ENCODE results near the gene TUBA8.
"Not testable (repeated sequence)": the region's sequence is repeated elsewhere in the genome, so short reads cannot be mapped to it uniquely, and the experiment has no call there.

Gene TUBA8

DNA sequence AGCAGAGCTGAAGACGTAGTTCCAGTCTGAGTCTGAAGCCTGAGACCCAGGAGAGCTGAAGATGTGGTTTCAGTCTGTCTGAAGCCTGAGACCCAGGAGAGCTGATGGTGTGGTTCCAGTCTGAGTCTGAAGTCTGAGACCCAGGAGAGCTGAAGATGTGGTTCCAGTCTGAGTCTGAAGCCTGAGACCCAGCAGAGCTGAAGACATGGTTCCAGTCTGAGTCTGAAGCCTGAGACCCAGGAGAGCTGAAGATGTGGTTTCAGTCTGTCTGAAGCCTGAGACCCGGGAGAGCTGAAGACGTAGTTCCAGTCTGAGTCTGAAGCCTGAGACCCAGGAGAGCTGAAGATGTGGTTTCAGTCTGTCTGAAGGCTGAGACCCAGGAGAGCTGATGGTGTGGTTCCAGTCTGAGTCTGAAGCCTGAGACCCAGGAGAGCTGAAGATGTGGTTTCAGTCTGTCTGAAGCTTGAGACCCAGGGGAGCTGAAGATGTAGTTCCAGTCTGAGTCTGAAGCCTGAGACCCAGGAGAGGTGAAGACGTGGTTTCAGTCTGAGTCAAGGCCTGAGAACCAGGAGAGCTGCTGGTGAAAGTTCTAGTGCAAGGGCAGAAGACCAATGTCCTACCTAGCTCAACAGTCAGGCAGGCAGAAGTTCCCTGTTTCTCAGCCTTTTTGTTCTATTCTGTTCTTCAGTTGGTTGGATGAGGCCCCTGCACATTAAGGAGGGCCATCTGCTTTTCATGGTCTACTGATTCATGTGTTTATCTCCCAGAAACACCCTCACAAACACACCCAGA is 3.9 kb upstream of the TUBA8 start:
- DNase-seq (ENCODE audit: low spot score), result not testable (repeated sequence)

DNA sequence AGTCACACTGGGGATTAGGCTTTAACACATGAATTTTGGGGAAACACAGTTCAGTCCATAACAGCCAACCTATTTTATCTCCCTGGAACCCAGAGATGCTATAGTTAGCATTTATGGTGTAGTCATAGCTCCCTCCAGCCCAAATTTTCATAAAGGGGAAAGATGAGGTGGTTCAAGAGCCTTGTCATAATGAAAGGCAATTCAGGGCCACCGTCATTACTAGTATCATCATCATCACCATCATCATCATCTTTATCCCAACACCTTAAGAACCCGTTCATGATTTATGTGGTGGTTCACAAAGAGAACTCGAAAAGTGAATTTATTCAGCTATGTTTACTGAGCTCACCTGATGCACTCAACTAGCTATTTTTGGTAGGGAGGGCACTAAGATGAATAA is 2.4 kb upstream of the TUBA8 start:
- DNase-seq (ENCODE audit: low spot score), result no peak

DNA sequence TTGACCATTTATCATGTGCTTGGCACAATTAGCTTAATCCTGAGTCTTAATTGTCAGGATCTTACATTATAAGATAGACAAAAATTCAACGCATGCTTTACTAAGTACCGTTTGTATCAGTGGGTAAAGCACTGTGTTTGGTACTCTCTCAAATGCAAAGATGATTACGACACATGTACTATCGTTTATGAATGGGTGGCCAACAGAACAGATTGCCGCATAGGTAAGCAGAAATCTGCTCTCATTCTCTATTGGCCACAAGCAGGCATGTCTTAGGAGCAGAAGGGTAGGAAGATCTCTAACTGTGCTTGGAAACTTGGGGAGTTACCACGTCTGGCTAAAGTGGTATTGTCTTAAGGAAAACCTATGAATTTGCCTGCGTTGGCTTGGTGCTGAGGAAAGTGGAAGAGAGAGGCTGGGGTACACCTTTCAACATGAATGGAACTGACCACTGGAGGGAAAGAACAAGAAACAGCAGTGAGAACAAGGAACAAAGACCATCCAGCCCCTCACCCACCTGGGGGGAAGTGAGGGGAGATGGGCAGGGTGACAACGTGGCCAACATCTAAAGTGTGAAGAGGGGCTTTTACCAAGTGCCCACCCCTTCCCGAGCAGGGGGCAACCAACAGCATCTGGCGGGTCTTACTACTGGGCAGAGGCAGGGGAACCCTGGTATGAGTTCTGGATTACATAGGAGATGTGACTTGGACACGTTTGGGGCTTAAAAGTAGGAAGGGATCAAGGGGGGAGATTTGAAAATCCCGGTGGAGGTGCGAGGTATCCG is 1.0 kb upstream of the TUBA8 start:
- no peak for DNase-seq (ENCODE audit: low spot score)

DNA sequence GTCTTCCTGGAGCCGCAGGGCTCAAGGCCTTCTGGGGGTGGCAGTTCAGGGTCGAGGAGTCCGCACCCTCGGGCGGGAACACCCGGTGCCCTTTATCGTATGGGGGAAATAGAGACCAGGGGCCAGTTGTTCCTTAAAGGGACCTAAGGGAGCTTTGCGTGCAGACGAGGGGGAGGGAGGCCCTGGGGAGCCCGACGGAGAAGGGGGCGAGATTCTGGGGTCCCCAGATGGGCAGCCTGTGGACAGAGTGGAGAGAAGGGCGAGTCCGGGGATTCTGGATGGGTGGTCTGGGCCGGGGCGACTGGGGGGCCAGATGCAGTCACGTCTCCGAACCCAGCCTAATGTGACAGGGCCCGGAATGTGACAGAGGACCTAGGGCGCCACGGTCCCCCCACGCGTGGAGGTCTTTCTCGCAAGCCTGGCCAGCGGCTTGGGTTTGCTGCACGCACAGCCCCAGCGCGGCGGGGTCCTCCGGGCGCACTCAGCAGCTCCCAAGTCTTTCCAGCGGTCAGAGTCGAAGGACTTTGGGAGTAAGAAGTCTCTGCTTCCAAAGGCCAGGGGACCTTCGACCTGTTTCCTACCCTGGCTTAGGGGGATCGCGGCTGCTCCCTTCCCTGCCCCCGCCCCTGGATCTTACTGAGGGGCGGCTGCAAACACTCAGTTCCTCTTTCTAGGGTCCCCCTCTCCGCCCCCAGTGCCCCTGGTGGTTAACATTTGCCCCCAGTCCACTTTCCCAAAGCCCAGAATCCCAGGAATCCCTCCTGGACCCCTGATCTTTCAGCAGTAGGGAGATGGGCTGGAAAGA is 547 bp downstream of the TUBA8 start:
- DNase-seq (ENCODE audit: low spot score), result no peak

DNA sequence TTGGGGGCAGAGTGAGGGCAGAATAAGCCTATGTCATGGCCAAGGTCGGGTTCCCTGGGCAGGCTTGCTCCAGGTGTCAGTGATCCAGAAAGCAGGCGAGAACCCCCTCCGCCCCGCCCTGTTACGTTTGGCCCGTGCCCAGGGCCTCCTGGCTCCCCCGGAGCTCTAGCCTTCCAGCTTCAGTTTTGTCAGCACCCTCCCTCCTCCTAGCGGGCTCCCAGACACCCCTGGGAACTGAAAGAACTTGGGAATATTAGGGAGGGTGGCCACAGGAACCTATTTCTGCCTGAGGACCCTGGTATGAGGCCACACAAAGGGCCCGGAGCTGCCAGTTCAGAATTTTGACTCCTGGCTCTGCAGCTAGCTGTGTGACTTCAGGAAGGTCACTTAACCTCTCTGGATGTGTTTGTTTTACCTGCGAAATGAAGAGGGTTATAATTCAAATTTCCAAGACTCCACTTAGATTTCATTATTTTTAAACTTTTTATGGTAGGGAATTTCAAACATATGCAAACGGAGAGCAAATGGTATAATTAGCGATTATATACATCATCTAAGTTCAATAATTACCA is 1.2 kb downstream of the TUBA8 start:
- DNase-seq (ENCODE audit: low spot score), result no peak

DNA sequence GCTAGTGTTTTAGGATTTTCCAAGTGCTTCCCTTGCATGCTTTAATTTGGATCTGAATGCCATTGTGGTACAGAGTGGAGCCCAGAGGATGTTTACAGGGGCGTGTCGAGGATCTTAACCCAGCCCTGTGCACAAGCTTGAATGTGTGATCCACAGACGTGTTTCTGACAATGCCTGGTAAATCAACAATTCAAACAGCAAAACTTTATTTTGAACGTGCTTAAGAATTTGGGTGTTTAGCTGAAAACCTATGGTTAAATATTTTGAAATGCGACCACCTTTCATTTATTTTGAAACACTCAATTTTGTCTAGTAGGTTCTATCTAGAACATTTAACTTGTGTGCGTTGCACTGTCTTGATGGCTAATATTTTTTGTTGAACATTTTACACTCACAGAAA is 1.8 kb downstream of the TUBA8 start:
- DNase-seq (ENCODE audit: low spot score), result no peak

DNA sequence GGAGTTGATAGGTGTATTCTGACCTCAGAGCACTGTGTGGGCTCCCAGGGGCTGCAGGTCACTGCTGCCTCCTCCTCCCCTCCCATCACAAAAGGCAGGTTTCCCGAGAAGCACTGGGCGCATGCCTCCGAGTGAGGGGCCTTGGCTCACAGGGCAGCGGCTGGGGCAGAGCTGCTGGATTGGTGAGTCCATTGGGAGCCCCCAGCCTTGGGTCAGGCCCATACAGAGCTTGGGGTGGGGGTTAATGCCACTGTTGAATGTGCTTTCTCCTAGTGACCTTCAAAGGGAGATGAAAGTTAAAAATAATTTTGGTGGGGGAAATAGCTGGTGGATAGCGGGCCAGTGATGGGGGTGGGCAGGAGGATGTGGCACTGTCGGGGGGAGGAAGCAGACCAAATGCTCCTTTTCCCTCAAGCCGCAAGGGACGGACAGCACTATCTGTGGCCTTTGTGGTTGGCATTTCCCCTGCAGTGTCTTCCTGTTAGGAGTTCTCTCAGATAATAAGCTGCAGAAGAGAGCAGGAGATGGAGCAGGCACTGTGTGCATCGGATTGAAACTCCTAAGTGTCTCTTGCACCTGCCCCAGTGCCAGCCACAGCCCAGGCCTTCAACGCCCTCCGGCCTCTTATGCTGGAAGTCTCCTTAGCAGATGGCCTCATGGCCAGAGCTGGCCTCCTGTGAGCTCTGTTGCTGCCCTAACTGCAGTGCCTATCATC is 3.2 kb downstream of the TUBA8 start:
- DNase-seq (ENCODE audit: low spot score), result no peak

DNA sequence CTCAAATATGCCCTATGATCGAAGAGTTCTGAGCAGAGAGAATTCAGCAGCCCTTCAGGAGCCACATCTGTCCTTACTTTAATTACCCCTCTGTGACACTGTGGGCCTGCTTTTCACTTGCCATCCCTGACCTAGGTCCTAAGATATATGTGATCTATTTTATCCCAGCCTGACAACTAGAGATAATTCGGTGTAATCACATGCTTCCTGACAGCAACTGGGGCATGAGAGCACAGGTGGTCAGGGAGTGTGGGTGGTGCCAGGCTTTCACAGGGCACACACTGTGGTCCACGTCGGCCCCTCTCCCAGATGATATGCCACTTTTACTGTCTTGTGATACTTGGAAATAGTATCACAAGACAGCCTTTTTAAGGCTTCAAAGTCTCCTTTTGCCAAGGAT is 3.9 kb downstream of the TUBA8 start:
- no peak for DNase-seq (ENCODE audit: low spot score)

DNA sequence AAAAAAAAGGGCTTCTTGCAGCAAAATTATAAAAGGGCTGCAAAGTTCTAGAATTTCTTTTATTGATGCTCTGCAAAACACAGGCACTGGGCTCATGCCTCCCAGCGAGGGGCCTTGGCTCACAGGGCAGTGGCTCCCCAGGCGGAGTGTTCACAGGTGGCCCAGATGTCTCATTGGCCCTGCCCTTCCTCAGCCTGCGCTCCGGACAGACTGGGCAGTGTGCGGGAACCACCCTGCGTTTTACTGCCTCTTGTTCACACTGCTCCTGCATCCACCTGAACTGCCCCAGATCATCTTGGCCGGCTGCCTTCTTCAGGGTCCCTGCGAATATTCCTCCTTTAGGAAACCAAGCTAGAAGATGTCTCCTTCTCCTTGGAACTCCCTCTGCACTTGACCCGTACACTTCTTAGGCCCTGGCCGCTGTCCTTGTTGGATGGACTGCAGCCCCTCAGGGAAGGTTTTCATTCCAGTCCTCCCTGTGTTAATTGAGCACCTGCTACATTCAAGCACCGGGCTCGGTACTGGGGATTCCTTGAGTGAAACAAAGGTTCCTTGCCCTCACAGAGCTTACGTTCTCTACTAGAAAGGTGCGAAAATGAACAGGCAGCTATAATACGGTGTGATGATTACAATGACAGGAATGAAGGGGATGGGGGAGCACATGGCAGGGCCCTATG is 4.5 kb downstream of the TUBA8 start:
- no peak for DNase-seq (ENCODE audit: low spot score)

DNA sequence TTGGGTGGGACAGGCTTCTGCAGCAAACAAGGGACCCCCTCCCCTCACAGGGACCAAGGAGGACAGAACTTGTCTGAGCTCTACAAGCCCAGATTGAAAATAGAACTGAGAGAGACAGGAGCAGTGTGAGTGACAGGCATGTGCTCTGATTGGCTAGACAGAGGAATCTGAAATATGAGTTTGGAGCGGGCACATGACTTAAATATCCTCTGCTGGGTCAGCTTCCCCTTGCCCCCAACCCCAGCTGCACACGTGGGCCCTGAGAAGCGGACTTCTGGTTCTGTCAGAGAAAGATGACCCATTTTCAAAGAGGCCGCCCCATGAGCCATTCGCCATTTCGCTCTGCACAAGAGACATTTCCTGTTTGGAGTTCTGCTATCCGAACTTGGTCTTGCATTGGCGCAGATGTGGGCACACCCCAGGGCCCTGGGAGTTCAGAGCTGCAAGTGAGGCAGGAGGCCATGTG is 5.3 kb downstream of the TUBA8 start:
- no peak for DNase-seq (ENCODE audit: low spot score)

DNA sequence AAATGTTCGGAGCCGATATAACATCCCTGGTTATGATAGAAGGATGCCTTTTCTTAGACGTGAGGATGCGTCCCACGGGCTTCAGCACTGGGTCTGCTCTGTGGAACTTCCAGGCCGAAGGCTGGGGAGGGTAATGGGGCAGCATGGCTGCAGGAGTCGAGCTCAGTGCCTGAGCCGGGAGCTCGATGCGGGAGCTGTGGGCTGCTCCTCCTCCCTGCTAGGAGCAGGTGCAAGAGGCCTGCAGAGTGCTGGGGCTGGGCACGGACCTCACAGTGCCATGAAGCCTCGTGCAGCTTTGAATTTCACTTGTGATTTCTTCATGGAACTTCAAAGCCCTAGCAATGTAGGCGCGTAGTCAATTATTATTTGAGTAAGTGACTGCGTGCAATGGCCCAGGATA is 6.0 kb downstream of the TUBA8 start:
- no peak for DNase-seq (ENCODE audit: low spot score)

DNA sequence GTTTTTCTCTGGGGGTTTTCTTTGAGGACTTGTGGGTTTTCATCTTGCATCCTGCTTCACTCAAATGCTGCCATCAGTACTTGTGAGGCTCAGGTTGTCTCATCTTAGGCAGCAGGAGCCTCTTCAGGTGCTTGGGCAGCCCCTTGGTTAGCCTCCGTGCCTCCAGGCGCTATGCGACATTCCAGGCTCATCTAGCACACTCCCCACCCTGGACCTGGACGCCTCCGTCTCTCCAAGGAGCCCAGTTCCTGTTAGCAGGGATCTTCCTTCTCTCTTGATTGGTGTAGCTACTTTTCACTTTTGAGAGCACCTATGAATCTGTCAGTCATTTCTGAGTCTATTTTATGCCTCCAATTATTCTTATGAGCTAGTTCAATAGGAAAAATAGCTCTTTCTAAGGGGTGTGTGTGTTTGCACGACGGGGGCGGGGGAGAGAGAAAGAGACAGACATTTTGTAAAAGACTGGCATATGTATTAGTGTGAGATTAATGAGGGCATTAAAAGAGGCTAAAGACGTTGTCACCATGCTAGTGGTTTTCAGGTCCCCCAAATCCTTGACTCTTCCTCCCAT is 7.8 kb downstream of the TUBA8 start:
- no peak for DNase-seq (ENCODE audit: low spot score)

DNA sequence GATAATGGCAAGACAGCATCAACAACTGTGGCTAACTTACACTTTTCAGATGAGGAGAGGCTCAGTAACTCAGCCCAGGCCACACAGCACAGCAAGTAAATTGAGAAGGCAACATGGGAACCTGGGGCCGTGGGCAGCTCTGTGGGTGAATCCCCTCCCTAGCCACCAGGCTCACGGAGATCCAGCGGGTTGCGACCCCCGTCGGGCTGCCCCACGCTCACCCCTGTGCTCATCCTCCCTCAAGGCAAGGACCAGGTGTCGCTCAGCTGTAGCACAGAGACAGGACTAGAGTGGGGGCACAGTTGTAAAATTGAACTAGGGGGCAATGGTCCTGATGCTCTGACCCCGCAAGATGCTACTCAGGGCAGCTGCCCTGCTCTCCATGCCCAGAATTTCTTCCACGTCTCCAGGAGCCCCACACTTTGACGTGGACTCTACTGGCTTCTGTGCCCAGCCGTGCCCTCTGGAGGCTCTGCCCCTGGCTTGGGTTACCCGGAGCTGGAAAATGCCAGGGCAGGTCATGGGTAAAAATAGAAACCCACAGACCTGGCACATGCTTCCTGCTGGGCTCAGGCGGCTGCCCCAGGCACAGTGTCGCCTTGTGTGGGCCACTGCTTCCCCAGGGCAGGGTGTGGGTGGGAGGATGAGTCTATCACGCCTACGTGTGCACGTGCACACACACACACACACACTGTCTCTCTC is 9.0 kb downstream of the TUBA8 start:
- no peak for DNase-seq (ENCODE audit: low spot score)

DNA sequence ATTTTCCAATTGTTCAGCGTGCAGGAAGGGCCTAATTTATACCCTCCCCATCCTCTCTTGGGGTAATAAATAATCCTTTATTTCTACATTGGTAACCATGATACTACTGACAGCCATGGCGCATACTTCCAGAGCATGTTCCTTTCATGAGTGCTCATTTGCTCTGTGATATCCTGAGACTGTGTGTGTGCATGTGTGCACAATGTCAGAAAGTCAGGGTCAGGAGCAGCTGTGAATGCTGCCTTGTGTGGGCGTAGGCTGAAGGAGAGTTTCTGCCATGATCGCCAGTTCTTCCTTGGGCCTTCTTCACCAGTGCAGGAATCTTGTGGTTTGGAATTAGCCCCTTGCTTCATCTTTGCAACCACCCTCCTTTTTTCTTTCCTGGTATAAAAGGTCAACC is 10.2 kb downstream of the TUBA8 start:
- no peak for DNase-seq (ENCODE audit: low spot score)

DNA sequence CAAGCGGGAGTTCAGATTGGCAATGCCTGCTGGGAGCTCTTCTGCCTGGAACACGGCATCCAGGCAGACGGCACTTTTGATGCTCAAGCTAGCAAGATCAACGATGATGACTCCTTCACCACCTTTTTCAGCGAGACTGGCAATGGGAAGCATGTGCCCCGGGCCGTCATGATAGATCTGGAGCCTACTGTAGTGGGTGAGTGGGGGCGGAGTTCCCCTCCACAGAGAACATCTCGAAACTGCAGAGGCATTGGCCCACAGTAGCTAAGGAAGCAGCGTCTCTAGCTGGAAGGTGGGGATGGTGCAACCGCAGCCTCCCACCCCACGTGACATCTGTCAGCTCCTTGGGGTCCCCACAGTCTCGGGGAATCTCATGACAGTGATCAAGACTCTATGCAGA is 10.9 kb downstream of the TUBA8 start:
- no peak for DNase-seq (ENCODE audit: low spot score)

DNA sequence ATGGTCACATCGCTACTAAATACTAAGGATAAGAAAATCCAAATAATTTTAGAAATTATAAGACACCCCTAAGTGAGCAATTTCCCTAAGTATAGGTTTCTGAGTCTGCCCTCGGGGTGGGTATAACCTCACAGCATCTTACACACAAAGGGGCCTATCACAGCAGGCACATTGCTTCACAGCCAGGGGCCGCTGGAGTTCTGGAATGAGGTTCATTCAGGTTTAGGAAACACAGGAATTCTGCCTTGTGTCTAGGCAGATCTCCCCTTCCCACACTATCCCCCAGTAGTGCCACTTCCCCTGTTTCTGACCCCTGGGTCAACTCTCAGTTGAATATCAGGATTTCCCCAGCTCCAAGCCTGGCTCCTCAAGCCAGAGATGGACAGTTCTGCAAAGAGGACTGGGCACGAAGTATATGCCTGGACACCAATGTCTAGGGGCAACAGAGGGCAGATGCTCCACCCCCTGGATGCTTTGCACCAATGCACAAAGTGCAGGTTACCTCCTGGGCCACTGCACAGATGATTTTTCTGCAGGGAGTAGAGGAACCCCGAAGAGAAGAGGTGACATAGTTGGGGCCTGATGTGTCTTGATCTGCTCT is 11.4 kb downstream of the TUBA8 start:
- no peak for DNase-seq (ENCODE audit: low spot score)

DNA sequence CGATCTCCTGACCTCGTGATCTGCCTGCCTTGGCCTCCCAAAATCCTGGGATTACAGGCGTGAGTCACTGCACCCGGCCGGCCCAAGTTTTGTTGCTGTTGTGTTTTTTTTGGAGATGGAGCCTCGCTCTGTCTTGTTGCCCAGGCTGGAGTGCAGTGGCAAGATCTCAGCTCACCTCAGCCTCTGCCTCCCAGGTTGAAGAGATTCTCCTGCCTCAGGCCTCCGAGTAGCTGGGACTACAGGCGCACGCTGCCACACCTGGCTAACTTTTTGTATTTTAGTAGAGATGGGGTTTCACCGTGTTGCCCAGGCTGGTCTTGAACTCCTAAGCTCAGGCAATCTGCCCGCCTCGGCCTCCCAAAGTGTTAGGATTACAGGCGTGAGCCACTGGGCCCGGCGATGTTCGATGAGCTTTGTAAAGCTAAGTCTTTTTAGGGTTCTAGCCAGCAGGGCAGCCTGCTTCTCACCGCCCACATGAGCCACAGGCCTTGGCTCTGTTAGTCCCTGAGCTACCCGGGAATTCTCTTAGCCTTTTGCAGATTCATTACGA is 12.9 kb downstream of the TUBA8 start:
- not testable (repeated sequence) for DNase-seq (ENCODE audit: low spot score)

DNA sequence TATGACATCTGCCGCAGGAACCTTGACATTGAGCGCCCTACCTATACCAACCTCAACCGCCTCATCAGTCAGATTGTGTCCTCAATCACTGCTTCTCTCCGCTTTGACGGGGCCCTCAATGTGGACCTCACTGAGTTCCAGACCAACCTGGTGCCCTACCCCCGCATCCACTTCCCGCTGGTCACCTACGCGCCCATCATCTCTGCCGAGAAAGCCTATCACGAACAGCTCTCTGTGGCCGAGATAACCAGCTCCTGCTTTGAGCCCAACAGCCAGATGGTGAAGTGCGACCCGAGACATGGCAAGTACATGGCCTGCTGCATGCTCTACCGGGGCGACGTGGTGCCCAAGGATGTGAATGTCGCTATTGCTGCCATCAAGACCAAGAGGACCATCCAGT is 16.0 kb downstream of the TUBA8 start:
- no peak for DNase-seq (ENCODE audit: low spot score)

DNA sequence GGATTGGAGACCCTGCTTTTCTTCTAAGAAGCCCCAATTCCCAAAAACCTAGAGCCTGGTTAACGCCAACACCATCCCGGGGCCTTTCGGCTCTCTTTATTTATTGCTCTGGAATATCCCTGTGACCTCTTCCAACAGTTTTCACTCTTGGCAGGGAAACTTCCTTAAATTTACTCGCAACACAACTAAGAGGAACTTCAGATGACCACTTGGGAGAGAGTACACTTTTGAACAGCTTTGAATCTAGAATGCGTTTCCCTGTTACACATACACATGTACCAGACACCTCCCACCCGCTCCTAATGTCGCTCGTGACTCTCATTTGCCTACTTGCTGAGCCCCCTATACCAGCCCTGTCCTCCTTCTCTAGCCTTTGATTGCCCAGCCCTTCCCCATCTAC is 19.4 kb downstream of the TUBA8 start:
- no peak for DNase-seq (ENCODE audit: low spot score)
